Stimulated activated CD8-positive, alpha-beta memory T cell treated with anti-CD3 and anti-CD28 coated beads, Interleukin-15, amount 100 ng/mL, for 48 hours (primary cell): ENCODE results near the gene FER.
"Not testable (repeated sequence)": the region's sequence is repeated elsewhere in the genome, so short reads cannot be mapped to it uniquely, and the experiment has no call there.

Source experiments
- DNase-seq, 2 donors: peaks; one replicate each; pipeline ENCODE4 v3.0.0-alpha.2; 2020; ENCODE audit warnings: low read depth in 2 of 2

Gene FER

GRCh38 chr5:108798513-108799265 lies 51.0 kb downstream of the FER start:
- no peak for DNase-seq

- no peak for DNase-seq
Measured at GRCh38 chr5:108801301-108801700, 53.6 kb downstream of the FER start.

GRCh38 chr5:108801776-108802175 lies 54.1 kb downstream of the FER start:
- DNase-seq, result no peak

GRCh38 chr5:108810717-108811116 lies 63.0 kb downstream of the FER start:
- DNase-seq, result no peak

- DNase-seq, result no peak
Measured at GRCh38 chr5:108813673-108814072, 66.0 kb downstream of the FER start.

GRCh38 chr5:108814551-108814950 lies 66.9 kb downstream of the FER start:
- DNase-seq, result no peak

GRCh38 chr5:108818613-108819272 lies 71.0 kb downstream of the FER start:
- DNase-seq, result no peak

GRCh38 chr5:108820983-108821382 lies 73.3 kb downstream of the FER start:
- no peak for DNase-seq

- no peak for DNase-seq
Measured at GRCh38 chr5:108822211-108822947, 74.7 kb downstream of the FER start.

- DNase-seq, result no peak
Measured at GRCh38 chr5:108827131-108827530, 79.4 kb downstream of the FER start.

- DNase-seq, result no peak
Measured at GRCh38 chr5:108830705-108831276, 83.1 kb downstream of the FER start.

- DNase-seq, result no peak
Measured at GRCh38 chr5:108836492-108836891, 88.8 kb downstream of the FER start.

GRCh38 chr5:108842260-108842941 lies 94.7 kb downstream of the FER start:
- not testable (repeated sequence) for DNase-seq

- DNase-seq, result not testable (repeated sequence)
Measured at GRCh38 chr5:108851129-108851528, 103.4 kb downstream of the FER start.

GRCh38 chr5:108857905-108858304 lies 110.2 kb downstream of the FER start:
- DNase-seq, result no peak

- DNase-seq, result no peak
Measured at GRCh38 chr5:108858959-108859358, 111.3 kb downstream of the FER start.

GRCh38 chr5:108862211-108862610 lies 114.5 kb downstream of the FER start:
- DNase-seq, result no peak

- DNase-seq, result not testable (repeated sequence)
Measured at GRCh38 chr5:108866097-108866496, 118.4 kb downstream of the FER start.

- no peak for DNase-seq
Measured at GRCh38 chr5:108867656-108868055, 120.0 kb downstream of the FER start.

- no peak for DNase-seq
Measured at GRCh38 chr5:108869066-108869465, 121.4 kb downstream of the FER start.

- DNase-seq, result no peak
Measured at GRCh38 chr5:108876451-108876850, 128.8 kb downstream of the FER start.

GRCh38 chr5:108878756-108879155 lies 131.1 kb downstream of the FER start:
- no peak for DNase-seq
